IMR-90 (cell line): Measurements from ENCODE around the gene SLC2A1.

Experiments
- BHLHE40 ChIP-seq: fragments of 150-350 bp; IDR thresholded peaks from 2 replicates; pipeline ENCODE4 v1.6.1; 2016; ENCODE audit warnings: mild to moderate bottlenecking, low read depth, low read length
- CTCF ChIP-seq: conservative IDR thresholded peaks from 2 replicates; pipeline ENCODE4 v1.5.1; 2012; ENCODE audit warnings: mild to moderate bottlenecking, low read depth, low read length, improper control_type of control experiment
- POLR2A ChIP-seq: IDR thresholded peaks from 2 replicates; pipeline ENCODE4 v1.6.1; 2012; ENCODE audit warnings: mild to moderate bottlenecking, low read depth, low read length
- RFX5 ChIP-seq: IDR thresholded peaks from 2 replicates; pipeline ENCODE4 v1.8.0; 2012; ENCODE audit warnings: low read depth, mild to moderate bottlenecking, low read length, moderate library complexity

GRCh38 chr1:42964044-42964812 lies 5.6 kb upstream of the SLC2A1 start:
- TF ChIP-seq CTCF (no peak), POLR2A (no peak), RFX5 (no peak), BHLHE40 (no peak)
